Measurements from ENCODE around the gene GJC1.
"Not testable (repeated sequence)": the region's sequence is repeated elsewhere in the genome, so short reads cannot be mapped to it uniquely, and the experiment has no call there.

GJC1 gene

DNA sequence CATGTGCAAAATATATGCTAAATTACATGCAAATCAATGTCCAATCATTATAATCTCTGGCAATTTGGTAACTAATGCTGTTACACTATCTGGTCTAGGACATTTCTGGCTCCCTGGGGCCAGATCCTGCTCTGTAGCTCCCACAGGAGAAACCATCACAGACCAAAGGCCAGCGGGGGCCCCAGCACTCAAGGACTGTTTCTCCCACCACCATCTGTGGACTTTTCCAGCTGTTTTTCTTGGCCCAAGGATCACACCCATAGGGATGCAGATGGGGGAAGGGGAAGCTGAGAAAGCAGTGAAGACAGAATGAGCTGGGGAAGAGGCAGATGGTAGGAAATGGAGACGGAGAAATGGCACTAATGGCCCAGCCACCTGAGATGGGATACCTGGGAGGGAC lies 17.5 kb upstream of the GJC1 start, which contains the start of gene HIGD1B:
Gene HIGD1B (plus strand): TSS at position 298 of the 400 bp plus-strand sequence. CDS start 270 bp downstream, outside the sequence.
- in situ Hi-C loops (cut with MboI; ENCODE audit: low sequenced_read_pairs), result no loop called here

DNA sequence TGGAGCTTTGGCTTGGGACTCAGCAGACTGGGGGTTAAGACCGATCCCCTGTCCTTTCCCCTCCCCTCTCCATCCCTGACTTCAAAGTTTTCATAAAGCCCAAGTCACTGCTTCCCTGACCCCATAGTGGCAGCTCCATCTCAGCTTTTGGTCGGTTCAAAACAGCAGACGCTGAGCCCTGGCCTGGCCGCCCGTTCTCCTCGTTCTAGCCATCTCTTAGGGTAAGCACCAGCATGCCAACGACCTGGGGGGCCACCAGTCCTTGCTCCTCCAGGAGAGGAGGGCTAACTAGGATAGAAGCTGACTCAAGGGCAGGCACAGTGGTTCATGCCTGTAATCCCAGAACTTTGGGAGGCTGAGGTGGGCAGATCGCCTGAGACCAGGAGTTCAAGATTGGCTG lies 16.1 kb upstream of the GJC1 start:
- in situ Hi-C loops (cut with MboI; ENCODE audit: low sequenced_read_pairs), result no loop called here

DNA sequence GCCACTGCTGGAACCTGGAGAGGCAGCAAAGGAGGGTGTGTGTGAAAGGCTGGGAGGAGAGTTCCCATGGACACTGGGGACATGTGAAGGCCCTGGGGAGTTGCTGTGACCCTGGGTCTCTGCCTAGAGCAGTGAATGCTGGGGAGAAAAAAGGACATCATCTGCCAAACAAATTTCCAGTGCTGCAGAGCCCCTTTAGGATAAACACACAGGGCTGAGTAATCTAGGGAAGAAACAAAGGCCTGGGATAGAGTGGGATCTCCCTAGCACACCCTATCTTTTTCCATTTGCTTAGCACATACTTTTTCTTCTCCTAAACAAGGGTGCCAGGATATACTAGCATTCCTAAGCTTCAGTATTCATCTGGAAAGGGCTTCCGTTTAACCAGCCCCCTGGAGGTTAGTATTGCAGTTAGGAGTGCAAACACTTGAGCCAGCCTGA lies 14.3 kb upstream of the GJC1 start:
- in situ Hi-C loops (cut with MboI; ENCODE audit: low sequenced_read_pairs), result no loop called here

DNA sequence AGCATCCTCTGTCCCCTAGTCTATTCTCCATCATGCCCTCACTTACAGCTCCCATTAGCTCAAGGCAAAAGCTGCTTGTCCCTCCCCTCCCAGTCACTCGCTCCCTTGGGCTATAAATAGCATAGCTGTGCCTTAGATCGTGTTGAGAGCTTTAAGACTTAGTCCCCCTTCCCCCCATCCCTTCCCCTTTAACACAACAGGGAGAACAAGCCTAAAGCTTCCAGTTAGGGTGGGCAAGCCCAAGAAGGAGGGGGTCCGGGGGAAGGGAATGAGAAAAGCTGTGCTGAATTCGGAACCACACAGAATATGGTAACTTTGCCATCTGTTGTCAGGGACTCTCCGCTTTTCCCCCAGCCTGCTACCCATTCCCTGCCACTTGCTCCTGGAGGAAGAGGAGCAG lies 12.7 kb upstream of the GJC1 start:
- in situ Hi-C loops (cut with MboI; ENCODE audit: low sequenced_read_pairs), result no loop called here

DNA sequence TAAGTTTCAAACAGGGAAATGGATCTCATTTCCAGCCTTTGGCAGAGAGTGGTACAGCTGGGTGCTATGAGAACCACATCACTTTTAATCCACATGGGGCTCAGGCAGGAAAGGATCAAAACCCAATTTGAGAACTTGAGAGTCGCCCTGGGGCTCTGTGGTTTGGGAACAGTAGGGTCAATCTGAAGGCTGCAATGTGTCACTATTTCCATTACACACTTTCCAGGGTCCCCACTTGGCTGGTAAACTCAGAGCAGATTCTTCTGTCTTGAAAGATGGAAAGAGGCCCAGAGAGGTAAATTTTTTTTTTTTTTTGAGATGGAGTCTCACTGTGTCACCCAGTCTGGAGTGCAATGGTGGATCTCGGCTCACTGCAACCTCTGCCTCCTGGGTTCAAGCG lies 10.8 kb upstream of the GJC1 start:
- in situ Hi-C loops (cut with MboI; ENCODE audit: low sequenced_read_pairs), result no loop called here

DNA sequence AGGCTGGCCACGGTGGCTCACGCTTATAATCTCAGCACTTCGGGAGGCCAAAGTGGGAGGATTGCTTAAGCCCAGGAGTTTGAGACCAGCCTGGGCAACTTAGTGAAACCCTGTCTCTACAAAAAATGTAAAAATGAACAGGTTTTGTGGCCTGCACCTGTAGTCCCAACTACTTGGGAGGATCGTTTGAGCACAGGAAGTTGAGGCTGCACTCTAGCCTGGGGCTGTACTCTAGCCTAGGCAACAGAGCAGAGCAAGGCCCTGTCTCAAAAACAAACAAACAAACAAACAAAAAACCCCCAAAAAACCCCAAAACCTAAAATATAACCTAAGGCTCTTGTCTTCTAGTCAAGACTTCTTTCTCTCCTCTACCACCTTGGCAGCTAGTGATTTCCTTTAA lies 10.2 kb upstream of the GJC1 start:
- in situ Hi-C loops (cut with MboI; ENCODE audit: low sequenced_read_pairs), result no loop called here

DNA sequence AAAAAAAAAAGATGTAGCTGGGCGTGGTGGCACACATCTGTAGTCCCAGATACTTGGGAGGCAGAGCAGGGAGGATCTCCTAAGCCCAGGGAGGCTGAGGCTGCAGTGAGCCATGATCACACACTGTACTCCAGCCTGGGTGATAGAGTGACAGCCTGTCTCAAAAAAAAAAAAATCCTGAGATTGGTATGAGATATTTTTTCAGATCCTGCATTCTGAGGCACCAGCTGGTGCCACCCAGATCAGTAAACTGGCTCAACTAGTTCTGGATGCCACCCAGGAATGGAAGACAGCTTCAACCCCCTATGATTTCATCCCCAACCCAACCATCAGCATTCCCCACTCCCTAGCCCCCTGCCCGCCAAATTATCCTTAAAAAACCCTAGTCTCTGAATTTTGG lies 7.1 kb upstream of the GJC1 start:
- in situ Hi-C loops (cut with MboI; ENCODE audit: low sequenced_read_pairs), result no loop called here

DNA sequence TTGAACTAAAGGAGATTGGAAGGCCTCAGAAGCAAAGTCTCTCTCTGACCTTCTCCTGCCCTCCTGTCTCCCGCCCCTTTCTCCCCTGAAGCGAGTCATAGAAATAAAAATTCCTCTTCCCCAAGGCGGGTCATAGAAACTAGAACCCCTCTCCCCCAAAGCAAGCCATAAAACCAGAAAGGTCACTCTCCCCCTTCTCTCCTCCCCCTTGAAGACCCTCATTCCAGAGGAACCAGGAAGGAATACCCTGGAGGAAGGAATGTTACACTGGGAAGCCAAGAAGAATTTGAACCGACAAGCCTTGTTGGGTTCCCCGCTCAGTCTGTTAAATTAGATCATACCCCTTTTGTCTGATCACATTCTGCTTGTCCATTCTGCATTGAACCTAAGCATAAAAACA lies 2.7 kb upstream of the GJC1 start:
- in situ Hi-C loops (cut with MboI; ENCODE audit: low sequenced_read_pairs), result no loop called here

DNA sequence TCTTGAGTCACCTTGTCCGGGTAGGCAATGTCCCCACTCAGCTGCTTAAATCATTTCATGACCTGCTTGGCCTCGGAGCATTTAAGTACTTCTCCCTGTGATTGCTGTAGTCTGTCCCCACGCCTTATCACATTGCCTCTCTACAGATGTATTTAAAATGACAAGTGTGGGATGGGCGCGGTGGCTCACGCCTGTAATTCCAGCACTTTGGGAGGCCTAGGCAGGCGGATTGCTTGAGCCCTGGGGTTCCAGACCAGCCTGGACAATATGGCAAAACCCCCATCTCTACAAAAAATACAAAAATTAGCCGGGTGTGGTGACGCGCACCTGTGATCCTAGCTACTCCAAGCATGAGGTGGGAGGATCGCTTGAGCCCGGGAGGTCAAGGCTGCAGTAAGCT lies 1.3 kb upstream of the GJC1 start:
- in situ Hi-C loops (cut with MboI; ENCODE audit: low sequenced_read_pairs), result no loop called here

DNA sequence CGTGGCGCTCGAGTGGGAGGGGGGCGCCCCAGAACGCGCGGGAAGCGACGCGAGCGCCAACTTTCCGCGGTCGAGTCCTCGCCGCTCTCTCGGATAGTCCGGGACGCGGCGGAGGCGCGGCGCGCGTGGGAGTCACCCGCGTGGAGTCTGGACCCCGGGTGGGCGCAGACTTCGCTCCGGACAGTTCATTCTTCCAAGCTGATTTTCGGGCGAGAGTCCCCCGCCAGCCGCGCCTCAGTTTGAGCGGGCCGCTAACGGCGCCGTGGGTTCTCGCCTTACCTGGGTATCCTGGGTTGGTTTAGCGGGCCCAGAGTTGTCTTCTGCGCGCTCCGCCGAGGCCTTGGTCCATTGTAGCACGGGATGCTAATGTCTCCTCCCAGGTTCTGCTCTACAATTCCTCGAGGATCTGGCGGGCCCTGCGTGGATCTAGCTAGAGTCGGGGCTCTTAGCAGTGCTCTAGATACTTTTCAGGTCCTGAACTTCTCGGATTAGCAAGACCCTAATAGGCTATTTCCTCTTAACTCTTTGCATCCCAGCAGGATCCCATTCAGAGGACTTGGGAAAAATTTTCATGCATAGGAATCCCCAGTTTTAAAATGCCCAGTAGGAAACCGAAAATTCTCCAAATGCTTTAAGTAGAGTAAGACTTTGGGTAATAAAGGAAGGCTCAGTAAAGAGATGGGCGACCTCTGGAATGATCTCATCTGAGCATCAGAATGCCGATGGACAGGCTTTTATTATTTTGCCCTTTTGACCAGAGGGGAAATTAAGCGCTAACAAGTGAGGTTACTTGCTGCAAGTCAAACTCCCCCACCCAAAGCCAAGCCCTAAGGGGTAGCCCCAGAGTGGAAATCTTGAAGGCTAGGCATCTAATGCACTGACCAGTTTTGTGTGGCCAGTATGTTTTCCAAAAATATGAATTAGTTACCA lies 537 bp upstream of the GJC1 start:
- in situ Hi-C loops (cut with MboI; ENCODE audit: low sequenced_read_pairs), result no loop called here

DNA sequence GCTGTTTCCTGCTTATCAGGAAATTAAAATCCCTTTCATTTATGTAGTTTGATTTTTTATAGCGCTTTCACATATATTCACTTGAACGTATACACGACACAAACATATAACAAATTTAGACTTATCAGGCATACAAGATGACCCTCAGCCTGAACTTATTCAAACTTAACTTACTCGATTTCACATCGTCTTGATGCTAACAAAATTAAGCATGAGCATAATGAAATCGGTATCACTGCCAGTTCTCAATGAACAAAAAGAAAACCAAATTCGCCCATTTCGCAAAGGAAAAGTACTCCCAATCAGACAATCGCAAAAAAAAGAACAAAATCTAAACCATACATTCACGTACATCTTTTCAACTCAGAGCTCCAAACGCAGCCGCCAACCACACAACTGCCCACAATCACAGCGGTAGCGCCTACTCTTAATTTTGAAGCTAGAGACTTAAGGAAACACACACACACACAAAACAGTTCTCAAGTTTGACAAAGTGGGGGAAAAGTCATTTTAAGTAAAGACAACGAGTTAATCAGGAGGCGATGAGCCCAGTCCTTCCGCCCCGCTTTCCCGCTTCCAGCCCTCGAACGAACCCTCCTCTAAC lies 1.1 kb downstream of the GJC1 start:
- in situ Hi-C loops (cut with MboI; ENCODE audit: low sequenced_read_pairs), result no loop called here

DNA sequence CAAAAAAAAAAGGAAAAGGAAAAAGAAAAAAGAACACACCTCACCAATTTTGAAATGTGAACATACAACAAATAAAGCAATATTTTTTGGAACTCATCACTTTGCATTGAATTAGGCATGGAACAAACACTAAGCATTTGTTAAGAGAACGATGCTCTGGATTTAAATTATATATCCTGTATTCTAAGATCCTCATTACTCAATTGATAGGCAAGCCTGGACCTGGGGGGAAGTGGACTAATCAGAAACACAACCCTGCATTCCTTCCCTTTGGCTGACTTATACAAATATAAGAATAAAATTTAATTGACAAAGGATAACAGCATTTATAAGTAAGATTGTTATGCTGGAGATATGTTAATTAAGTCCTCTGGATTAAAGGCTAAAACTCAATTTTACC lies 2.2 kb downstream of the GJC1 start:
- in situ Hi-C loops (cut with MboI; ENCODE audit: low sequenced_read_pairs), result no loop called here

DNA sequence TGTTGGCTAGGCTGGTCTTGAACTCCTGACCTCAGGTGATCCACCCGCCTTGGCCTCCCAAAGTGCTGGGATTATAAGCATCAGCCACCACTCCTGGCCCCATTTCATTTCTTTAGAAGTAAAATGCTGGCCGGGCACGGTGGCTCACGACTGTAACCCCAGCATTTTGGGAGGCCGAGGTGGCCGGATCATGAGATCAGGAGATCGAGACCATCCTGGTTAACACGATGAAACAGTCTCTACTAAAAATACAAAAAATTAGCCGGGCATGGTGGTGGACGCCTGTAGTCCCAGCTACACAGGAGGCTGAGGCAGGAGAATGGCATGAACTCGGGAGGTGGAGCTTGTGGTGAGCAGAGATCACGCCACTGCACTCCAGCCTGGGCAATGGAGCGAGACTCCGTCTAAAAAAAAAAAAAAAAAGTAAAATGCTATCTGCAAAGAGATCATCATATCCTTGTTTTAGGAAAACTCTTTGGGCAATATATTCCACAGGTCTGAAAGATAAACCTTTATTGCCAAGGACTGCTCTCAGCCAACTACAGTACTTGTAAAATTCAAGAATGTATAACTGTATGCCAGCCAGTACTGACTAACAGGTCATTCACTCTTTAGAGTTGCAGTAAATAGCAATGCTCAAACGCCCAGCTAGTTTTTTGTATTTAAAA lies 3.8 kb downstream of the GJC1 start:
- in situ Hi-C loops (cut with MboI; ENCODE audit: low sequenced_read_pairs), result no loop called here

DNA sequence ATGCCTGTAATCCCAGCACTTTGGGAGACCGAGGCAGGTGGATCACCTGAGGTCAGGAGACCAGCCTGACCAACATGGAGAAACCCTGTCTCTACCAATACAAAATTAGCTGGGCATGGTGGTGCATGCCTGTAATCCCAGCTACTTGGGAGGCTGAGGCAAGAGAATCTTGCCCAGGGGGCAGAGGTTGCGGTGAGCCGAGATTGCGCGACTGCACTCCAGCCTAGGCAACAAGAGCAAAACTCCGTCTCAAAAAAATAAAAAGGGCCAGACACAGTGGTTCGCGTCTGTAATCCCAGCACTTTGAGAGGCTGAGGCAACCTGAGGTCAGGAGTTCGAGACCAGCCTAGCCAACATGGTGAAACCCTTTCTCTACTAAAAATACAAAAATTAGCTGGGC lies 4.9 kb downstream of the GJC1 start:
- in situ Hi-C loops (cut with MboI; ENCODE audit: low sequenced_read_pairs), result not testable (repeated sequence)

DNA sequence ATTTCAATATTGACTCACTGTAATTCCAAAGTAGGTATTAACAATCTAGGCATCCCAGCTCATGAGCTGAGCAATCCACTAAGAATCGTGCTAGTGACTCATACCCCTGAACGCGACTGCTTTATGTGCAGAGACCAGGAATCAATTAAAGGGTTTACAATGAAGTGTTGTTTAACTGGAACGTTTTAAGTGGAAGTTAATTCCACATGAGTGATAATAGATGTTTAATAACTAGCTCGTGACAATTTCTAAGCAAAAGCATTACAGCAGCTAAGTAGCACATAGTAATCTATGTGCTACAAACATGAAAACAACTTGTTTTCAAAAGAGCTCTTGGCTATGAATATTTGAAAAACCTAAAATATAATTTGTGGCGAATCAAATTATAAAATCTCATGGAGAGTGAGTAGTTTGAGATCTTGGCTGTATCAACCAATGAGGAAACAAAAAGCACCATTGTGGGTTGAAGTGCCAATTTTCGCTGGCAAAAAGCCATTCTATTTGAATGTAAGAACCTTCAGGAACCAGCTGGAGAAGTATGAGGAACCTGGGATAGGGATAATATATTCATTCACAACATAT lies 9.4 kb downstream of the GJC1 start:
- in situ Hi-C loops (cut with MboI; ENCODE audit: low sequenced_read_pairs), result no loop called here

DNA sequence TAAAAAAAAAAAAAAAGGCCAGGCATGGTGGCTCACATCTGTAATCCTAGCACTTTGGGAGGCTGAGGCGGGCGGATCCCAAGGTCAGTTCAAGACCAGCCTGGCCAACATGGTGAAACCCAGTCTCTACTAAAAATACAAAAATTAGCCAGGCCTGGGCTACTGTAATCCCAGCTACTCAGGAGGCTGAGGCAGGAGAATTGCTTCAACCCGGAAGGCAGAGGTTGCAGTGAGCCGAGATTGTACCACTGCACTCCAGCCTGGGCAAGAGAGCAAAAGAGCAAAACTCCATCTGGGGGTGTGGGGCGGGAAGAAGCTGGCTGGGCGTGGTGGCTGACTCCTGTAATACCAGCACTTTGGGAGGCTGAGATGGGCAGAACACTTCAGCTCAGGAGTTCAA lies 11.6 kb downstream of the GJC1 start:
- in situ Hi-C loops (cut with MboI; ENCODE audit: low sequenced_read_pairs), result not testable (repeated sequence)

DNA sequence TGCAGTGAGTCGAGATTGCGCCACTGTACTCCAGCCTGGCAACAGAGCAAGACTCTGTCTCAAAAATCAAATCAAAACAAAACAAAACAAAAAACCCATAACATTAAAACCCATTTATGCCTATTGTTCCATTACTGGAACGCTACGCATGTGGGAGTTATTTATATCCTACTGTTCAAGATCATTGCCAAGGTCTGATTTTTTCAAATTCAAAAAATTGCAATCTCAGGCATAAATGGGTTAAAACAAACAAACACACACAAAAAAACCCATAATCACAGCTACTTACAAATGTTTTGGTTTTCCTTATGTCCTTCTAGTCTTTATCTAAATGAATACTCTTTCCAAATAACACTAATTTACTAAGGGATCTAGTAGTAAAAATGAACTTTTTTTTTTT lies 17.8 kb downstream of the GJC1 start:
- in situ Hi-C loops (cut with MboI; ENCODE audit: low sequenced_read_pairs), result no loop called here

DNA sequence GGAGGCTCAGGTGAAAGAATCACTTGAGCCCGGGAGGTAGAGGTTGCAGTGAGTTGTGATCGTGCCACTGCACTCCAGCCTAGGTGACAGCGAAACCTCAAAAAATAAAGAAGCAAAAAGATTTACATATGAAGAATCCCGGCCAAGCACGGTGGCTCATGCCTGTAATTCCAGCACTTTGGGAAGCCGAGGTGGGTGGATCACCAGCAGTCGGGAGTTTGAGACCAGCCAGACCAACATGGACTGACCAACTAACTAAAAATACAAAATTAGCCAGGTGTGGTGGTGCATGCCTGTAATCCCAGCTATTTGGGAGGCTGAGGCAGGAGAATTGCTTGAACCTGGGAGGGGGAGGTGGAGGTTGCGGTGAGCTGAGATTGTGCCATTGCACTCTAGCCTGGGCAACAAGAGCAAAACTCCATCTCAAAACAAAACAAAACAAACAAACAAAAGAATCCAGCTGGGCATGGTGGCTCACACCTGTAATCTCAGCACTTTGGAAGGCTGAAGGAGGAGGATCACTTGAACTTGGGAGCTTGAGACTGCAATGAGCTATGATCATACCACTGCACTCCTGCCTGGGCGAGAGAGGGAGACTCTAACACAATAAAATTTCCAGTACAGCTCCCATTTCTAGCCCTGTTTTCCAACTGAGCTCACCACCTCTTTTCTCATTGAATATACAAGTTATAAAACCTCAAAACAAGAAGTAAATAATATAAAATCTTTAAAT lies 21.3 kb downstream of the GJC1 start:
- in situ Hi-C loops (cut with MboI; ENCODE audit: low sequenced_read_pairs), result not testable (repeated sequence)

DNA sequence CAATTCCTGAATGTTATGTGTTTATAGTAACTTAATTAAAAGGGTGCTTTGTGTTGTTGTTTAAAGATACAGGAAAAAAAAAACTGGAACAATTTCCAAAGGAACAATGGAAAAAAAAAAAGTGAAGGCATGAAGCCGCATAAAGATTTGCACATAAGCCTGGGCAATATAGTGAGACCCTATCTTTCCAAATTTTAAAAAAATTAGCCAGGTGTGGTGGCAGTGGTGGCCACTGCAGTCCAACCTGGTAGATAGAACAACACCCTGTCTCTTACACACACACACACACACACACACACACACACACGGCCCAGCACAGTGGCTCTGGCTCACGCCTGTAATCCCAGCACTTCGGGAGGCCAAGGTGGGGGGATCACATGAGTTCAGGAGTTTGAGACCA lies 21.9 kb downstream of the GJC1 start:
- in situ Hi-C loops (cut with MboI; ENCODE audit: low sequenced_read_pairs), result no loop called here

DNA sequence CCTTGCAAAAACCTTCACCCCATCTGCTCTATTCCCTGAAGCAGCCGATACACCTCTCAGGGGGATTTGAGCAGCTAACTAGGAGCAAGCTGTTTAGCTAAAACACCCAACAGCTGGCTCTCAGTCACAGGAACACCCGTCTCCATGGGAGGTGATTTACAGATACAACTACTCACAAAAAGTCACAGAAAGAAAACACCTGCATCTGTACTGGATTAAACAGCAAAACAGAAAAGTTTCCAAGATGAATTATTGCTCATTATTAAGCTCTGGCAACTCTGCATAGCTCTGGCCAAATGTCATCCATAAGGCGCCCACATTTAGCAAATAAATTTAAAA lies 22.3 kb downstream of the GJC1 start:
- in situ Hi-C loops (cut with MboI; ENCODE audit: low sequenced_read_pairs), result no loop called here
